Measurements from ENCODE around the gene TFEC.

Gene TFEC

DNA sequence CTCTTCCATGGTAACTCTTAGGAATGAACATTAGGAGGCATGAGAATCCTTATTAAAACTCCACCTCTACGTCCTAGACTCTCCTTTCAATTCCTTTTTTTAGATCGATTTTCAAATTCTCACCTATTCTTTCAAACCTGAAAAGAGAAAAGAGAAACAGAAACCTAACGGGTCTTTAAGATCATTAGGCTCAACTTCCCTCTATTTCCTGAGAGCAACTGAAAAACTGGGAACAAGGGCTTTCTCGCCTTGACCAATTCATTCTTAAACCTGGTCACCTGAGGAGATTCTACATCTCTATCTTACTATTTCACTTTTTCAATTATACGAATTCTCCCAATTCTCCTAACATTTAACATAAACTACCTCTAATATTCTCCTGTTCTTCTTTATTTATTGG is 2.8 kb downstream of the TFEC start:
- DNase-seq (ENCODE audit: low read depth in 1 of 2, low spot score in 1 of 2) = no peak
- no peaks in the 10 kb centered on the region for H3K27me3 ChIP-seq (ENCODE audit: insufficient read depth, poor library complexity, severe bottlenecking)
- H3K4me3 ChIP-seq (replicated peaks; ENCODE audit: insufficient read depth, low read length) = peak overlapping the region; percentile 49
- TF ChIP-seq, protein P1, sequence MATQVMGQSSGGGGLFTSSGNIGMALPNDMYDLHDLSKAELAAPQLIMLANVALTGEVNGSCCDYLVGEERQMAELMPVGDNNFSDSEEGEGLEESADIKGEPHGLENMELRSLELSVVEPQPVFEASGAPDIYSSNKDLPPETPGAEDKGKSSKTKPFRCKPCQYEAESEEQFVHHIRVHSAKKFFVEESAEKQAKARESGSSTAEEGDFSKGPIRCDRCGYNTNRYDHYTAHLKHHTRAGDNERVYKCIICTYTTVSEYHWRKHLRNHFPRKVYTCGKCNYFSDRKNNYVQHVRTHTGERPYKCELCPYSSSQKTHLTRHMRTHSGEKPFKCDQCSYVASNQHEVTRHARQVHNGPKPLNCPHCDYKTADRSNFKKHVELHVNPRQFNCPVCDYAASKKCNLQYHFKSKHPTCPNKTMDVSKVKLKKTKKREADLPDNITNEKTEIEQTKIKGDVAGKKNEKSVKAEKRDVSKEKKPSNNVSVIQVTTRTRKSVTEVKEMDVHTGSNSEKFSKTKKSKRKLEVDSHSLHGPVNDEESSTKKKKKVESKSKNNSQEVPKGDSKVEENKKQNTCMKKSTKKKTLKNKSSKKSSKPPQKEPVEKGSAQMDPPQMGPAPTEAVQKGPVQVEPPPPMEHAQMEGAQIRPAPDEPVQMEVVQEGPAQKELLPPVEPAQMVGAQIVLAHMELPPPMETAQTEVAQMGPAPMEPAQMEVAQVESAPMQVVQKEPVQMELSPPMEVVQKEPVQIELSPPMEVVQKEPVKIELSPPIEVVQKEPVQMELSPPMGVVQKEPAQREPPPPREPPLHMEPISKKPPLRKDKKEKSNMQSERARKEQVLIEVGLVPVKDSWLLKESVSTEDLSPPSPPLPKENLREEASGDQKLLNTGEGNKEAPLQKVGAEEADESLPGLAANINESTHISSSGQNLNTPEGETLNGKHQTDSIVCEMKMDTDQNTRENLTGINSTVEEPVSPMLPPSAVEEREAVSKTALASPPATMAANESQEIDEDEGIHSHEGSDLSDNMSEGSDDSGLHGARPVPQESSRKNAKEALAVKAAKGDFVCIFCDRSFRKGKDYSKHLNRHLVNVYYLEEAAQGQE (IDR thresholded peaks at IDR 0.05; ENCODE audit: insufficient replicate concordance, low read depth) = no peak
- TF ChIP-seq GABPA (IDR thresholded peaks at IDR 0.05; ENCODE audit: low read depth) = no peak
- TF ChIP-seq, protein P2, sequence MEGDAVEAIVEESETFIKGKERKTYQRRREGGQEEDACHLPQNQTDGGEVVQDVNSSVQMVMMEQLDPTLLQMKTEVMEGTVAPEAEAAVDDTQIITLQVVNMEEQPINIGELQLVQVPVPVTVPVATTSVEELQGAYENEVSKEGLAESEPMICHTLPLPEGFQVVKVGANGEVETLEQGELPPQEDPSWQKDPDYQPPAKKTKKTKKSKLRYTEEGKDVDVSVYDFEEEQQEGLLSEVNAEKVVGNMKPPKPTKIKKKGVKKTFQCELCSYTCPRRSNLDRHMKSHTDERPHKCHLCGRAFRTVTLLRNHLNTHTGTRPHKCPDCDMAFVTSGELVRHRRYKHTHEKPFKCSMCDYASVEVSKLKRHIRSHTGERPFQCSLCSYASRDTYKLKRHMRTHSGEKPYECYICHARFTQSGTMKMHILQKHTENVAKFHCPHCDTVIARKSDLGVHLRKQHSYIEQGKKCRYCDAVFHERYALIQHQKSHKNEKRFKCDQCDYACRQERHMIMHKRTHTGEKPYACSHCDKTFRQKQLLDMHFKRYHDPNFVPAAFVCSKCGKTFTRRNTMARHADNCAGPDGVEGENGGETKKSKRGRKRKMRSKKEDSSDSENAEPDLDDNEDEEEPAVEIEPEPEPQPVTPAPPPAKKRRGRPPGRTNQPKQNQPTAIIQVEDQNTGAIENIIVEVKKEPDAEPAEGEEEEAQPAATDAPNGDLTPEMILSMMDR (IDR thresholded peaks at IDR 0.05; ENCODE audit: insufficient read depth, low read length) = no peak
- peak overlapping the region; percentile 85 for H3K27ac ChIP-seq (replicated peaks)

DNA sequence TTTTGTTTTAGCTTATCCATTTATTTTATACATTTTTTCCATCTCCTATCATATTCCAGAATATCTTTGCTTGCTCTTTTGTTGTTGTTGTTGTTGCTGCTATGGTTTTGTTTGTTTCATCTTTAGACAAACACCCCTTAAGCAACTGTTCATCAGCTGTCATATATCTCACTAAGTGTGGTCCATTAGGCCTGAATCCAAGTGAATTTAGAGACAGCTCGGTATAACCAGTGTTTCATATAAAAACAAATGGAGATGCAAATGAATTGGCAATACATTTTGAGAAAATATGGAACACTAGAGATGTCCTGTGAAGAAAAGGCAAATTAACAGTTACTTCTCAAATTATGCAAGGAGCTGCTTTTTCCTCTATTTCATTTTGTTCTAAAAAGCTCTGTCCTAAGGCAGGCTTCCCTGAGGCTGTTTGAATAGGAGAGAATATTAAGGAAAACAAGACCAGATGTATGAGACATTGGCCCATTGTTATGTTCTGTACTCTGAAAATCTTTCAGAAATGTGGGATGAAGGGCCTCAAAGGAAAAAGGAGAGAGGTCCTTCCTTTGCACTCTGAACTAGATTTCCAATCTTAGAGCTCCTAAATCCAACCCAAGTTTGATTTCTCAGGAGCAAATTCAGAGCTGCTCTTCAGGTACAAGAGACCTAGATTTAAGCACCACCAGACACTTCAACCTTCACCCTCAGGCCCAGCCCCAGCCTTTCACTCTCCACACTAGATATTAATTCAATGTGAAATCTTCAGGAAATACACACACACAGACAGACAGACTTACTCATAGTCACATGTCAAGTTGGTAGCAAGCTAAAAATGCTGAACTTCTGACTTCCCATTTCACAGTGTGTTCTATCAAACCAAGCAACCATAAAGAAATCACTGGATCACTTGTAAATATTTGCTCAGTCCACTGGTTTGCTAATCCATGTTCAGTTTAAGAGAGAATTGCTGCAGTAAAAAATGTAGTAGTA is 5.4 kb downstream of the TFEC start:
- DNase-seq (ENCODE audit: low read depth in 1 of 2, low spot score in 1 of 2) = peak in 1 of 2 experiments; percentile 51
- Histone ChIP-seq H3K4me3 (replicated peaks; ENCODE audit: insufficient read depth, low read length) (no peak overlapping the region), H3K27me3 (ENCODE audit: insufficient read depth, poor library complexity, severe bottlenecking) (no peaks in the 10 kb centered on the region), H3K27ac (replicated peaks) (peak overlapping the region; percentile 85)
- TF ChIP-seq GABPA (IDR thresholded peaks at IDR 0.05; ENCODE audit: low read depth) (no peak), SPI1 (IDR thresholded peaks at IDR 0.05; ENCODE audit: borderline replicate concordance, low read depth) (peak; percentile 78; the same call in 1 of the 2 replicates)

DNA sequence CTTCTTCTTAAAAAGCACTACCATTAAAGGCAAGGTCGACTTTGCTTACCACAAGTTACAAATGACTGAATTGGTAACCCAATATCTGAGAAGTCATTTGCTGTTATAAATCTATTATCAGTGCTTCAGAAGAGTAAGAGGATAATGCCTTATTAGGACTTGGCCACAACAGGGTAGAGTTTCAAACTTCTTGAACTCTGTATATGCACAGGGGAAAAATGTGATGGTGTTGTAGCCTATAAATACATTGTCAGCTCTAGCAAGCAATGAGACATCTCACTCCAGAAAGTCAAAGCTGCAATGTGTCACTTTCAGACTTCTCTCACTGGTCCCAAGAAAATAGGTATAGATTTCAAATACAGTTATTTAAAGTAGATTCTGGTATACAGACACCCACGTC is 9.3 kb downstream of the TFEC start:
- TF ChIP-seq GABPA (IDR thresholded peaks at IDR 0.05; ENCODE audit: low read depth) (no peak), SPI1 (IDR thresholded peaks at IDR 0.05; ENCODE audit: borderline replicate concordance, low read depth) (no peak), POLR2AphosphoS5 (IDR thresholded peaks at IDR 0.05; ENCODE audit: low read depth) (no peak)
- TF ChIP-seq, protein P1 (IDR thresholded peaks at IDR 0.05; ENCODE audit: insufficient replicate concordance, low read depth) = no peak
- TF ChIP-seq, protein P2 (IDR thresholded peaks at IDR 0.05; ENCODE audit: insufficient read depth, low read length) = no peak
- no peaks in the 10 kb centered on the region for H3K27me3 ChIP-seq (ENCODE audit: insufficient read depth, poor library complexity, severe bottlenecking)
- no peak overlapping the region for H3K4me3 ChIP-seq (replicated peaks; ENCODE audit: insufficient read depth, low read length)
- no peak overlapping the region for H3K27ac ChIP-seq (replicated peaks)
- no peak for DNase-seq (ENCODE audit: low read depth in 1 of 2, low spot score in 1 of 2)

DNA sequence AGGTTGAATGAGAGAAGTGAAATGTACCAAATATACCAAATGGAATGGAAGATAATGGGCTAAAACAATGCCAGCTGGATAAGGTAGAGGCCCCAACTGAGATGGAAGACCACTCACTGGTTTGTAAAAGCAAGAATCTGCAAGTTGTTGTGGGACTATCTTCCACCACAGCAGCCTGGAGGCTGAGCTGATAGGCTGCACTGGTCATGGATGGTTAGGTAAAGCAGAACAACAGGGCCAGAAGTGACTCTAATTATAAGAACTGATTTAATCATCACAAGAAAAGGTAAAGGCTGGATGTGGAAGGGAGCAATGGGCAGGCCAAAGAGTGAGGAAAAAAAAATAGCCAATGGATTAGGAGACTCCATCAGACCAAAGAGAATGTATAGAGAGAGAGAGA is 11.8 kb downstream of the TFEC start:
- DNase-seq (ENCODE audit: low read depth in 1 of 2, low spot score in 1 of 2) = no peak
- Histone ChIP-seq H3K27ac (replicated peaks) (no peak overlapping the region), H3K27me3 (ENCODE audit: insufficient read depth, poor library complexity, severe bottlenecking) (no peaks in the 10 kb centered on the region), H3K4me3 (replicated peaks; ENCODE audit: insufficient read depth, low read length) (no peak overlapping the region)
- TF ChIP-seq GABPA (IDR thresholded peaks at IDR 0.05; ENCODE audit: low read depth) = no peak
- TF ChIP-seq, protein P2 (IDR thresholded peaks at IDR 0.05; ENCODE audit: insufficient read depth, low read length) = no peak
- TF ChIP-seq, protein P1 (IDR thresholded peaks at IDR 0.05; ENCODE audit: insufficient replicate concordance, low read depth) = no peak
- TF ChIP-seq POLR2AphosphoS5 (IDR thresholded peaks at IDR 0.05; ENCODE audit: low read depth) = no peak

All from HL-60 (cell line).